Fibroblast of lung (primary cell): Measurements from ENCODE around the gene ATP6V0B. TPM values are rescaled to one million over a fixed set of nuclear protein-coding genes. Genes with fewer than 3 reads are reported as not detected.

Experiments used
- DNase-seq, 2 donors: peaks; one replicate each; pipeline versions ENCODE4 v3.0.0 to v3.0.0-alpha.2; 2010; ENCODE audit warnings: low read depth in 2 of 2
- H2AFZ ChIP-seq: 2 replicates; pipeline ENCODE4 v1.5.1; 2012; ENCODE audit warnings: low read length, control low read depth, inconsistent platforms
- H3K27ac ChIP-seq: 2 replicates; pipeline ENCODE4 v1.5.1; 2011; ENCODE audit warnings: low read length, control low read depth; ENCODE audit not compliant: insufficient read depth
- H3K27me3 ChIP-seq: 2 replicates; pipeline ENCODE4 v1.5.1; 2011; ENCODE audit warnings: mild to moderate bottlenecking, low read length; ENCODE audit not compliant: control insufficient read depth, insufficient read depth
- H3K36me3 ChIP-seq: 2 replicates; pipeline ENCODE4 v1.5.1; 2011; ENCODE audit warnings: low read length; ENCODE audit not compliant: control insufficient read depth, insufficient read depth
- H3K4me1 ChIP-seq: 2 replicates; pipeline ENCODE4 v1.5.1; 2011; ENCODE audit warnings: low read length; ENCODE audit not compliant: control insufficient read depth, insufficient read depth; ENCODE audit errors: extremely low read depth
- H3K4me2 ChIP-seq: 2 replicates; pipeline ENCODE4 v1.5.1; 2011; ENCODE audit warnings: low read length, control low read depth; ENCODE audit not compliant: insufficient read depth; ENCODE audit errors: extremely low read depth
- H3K4me3 ChIP-seq, 4 experiments: fragments of 200-600 bp in 1 of 4; sonication (generic) in 1 of 4; replicated peaks in 1 of 4; 2 replicates each; pipeline ENCODE4 v1.5.1; 2011 to 2016; ENCODE audit warnings: low read length in 4 of 4, low read depth in 3 of 4, mild to moderate bottlenecking in 3 of 4, control low read depth in 2 of 4, inconsistent platforms in 1 of 4, mixed read lengths in 1 of 4; ENCODE audit not compliant: insufficient read depth in 1 of 4; ENCODE audit errors: control extremely low read depth in 1 of 4
- H3K79me2 ChIP-seq: 2 replicates; pipeline ENCODE4 v1.5.1; 2012; ENCODE audit warnings: mild to moderate bottlenecking, low read length, inconsistent platforms; ENCODE audit not compliant: control insufficient read depth, insufficient read depth
- H3K9ac ChIP-seq: 2 replicates; pipeline ENCODE4 v1.5.1; 2011; ENCODE audit warnings: mild to moderate bottlenecking, low read length, control low read depth; ENCODE audit not compliant: insufficient read depth
- H3K9me3 ChIP-seq: 2 replicates; pipeline ENCODE4 v1.5.1; 2012; ENCODE audit warnings: low read depth, low read length; ENCODE audit not compliant: control insufficient read depth, insufficient read depth
- H4K20me1 ChIP-seq: 2 replicates; pipeline ENCODE4 v1.5.1; 2011; ENCODE audit warnings: low read length; ENCODE audit not compliant: control insufficient read depth, insufficient read depth; ENCODE audit errors: extremely low read depth
- EZH2 ChIP-seq: IDR thresholded peaks from 2 replicates; pipeline ENCODE4 v1.5.1; 2012; ENCODE audit warnings: low read length, control low read depth, mild to moderate bottlenecking; ENCODE audit errors: missing control alignments
- polyA plus RNA-seq, 2 donors: library from polyadenylated mRNA; depleted of rRNA in 1 of 2; stranded (reverse) in 1 of 2; unstranded in 1 of 2; fragments of >200 nt; gene quantifications; 2 replicates each; pipeline ENCODE4 v1.2.1, GENCODE V29; 2011 to 2012; ENCODE audit warnings: missing spikeins in 1 of 2
- total RNA-seq: library from RNA; depleted of rRNA; stranded (reverse); fragments of >200 nt; gene quantifications from 2 replicates; pipeline ENCODE4 v1.2.1, GENCODE V29; 2014
- TF ChIP-seq, protein P1 (sequence below), 2 donors: IDR thresholded peaks in 1 of 2; conservative IDR thresholded peaks in 1 of 2; 1 replicate in 1 of 2; 2 replicates in 1 of 2; pipeline ENCODE4 v1.5.1; 2011 to 2012; ENCODE audit warnings: low read length in 2 of 2, control low read depth in 1 of 2, inconsistent platforms in 1 of 2, low read depth in 1 of 2, mild to moderate bottlenecking in 1 of 2

ATP6V0B gene
- total and polyA plus RNA-seq, 2 donors (not counting 1 experiment from before 2014, with no cell fraction given): 83.5 to 121 TPM

DNA sequence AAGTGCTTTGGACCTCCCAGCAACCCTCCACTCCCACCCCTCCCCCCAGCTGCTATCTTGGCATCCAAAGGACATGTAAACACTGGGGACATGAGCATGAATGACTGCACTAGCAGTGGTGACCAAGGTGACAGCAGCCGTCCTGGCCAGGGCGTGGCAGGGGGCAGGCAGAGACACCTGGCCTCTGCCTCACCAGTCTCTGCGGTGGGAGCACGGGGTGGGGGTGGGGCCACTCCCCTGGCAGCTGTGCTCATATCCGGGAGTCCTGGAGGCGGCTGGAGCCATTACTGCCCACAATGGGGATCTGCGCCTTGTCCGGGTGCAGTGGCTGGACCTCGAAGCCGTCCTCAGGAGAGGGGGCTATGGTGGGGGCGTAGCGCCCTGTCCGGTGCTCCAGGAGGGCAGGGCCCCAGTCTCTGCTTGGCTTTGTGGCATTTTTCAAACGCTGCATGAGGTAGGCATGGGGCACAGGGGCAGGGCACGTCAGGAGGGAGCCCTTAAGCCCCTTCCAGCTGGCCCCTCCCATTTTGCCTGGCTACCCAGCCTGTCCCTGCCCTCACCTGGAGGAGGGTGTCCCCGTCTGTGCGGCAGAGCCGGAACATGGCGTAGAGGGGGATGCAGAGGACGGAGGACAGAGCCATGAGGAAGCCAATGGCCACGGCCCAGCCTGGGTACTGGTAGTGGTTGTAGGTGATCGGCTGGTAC lies 22.7 kb downstream of the ATP6V0B start:
- no peak overlapping the region for H3K27ac ChIP-seq
- H3K79me2 ChIP-seq: no peaks in the 10 kb centered on the region
- no peaks in the 10 kb centered on the region for H4K20me1 ChIP-seq
- no peak overlapping the region for H2AFZ ChIP-seq
- no peaks in the 10 kb centered on the region for H3K27me3 ChIP-seq
- no peaks in the 10 kb centered on the region for H3K36me3 ChIP-seq
- H3K9me3 ChIP-seq: no peaks in the 10 kb centered on the region
- TF ChIP-seq, protein P1, sequence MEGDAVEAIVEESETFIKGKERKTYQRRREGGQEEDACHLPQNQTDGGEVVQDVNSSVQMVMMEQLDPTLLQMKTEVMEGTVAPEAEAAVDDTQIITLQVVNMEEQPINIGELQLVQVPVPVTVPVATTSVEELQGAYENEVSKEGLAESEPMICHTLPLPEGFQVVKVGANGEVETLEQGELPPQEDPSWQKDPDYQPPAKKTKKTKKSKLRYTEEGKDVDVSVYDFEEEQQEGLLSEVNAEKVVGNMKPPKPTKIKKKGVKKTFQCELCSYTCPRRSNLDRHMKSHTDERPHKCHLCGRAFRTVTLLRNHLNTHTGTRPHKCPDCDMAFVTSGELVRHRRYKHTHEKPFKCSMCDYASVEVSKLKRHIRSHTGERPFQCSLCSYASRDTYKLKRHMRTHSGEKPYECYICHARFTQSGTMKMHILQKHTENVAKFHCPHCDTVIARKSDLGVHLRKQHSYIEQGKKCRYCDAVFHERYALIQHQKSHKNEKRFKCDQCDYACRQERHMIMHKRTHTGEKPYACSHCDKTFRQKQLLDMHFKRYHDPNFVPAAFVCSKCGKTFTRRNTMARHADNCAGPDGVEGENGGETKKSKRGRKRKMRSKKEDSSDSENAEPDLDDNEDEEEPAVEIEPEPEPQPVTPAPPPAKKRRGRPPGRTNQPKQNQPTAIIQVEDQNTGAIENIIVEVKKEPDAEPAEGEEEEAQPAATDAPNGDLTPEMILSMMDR (conservative IDR thresholded peaks at IDR 0.05 in 1 of 2, IDR thresholded peaks at IDR 0.05 in 1 of 2; ENCODE audit: low read depth in 1 of 2, low read length in 2 of 2): no peak
- TF ChIP-seq EZH2: no peak
- no peak overlapping the region for H3K9ac ChIP-seq
- H3K4me3 ChIP-seq: no peak overlapping the region
- H3K4me1 ChIP-seq: no peaks in the 10 kb centered on the region
- DNase-seq: no peak
- H3K4me2 ChIP-seq: no peak overlapping the region

DNA sequence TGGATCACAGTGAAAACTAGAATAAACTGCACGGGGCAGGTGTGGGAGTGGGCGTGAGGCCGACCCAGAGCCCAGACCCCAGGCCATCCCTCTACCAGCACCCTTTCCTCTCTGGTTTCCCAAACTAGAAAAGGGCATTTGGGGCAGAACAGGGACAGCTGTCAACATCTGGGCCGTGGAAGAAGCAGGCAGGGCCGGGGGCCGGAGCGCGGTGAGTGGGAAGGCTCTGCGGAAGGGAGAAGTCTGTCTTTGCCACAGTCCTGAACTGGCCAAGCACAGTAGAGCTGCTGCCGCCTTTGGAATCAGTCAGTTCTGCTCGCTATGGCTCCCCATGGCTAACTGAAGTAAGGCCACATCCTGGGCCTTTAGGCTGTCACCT lies 23.2 kb downstream of the ATP6V0B start:
- Histone ChIP-seq H3K79me2 (no peaks in the 10 kb centered on the region), H3K9me3 (no peaks in the 10 kb centered on the region), H4K20me1 (no peaks in the 10 kb centered on the region), H2AFZ (no peak overlapping the region), H3K27me3 (no peaks in the 10 kb centered on the region), H3K27ac (no peak overlapping the region), H3K36me3 (no peaks in the 10 kb centered on the region), H3K9ac (no peak overlapping the region), H3K4me3 (no peak overlapping the region), H3K4me1 (no peaks in the 10 kb centered on the region), H3K4me2 (no peak overlapping the region)
- TF ChIP-seq, protein P1 (conservative IDR thresholded peaks at IDR 0.05 in 1 of 2, IDR thresholded peaks at IDR 0.05 in 1 of 2; ENCODE audit: low read depth in 1 of 2, low read length in 2 of 2): no peak
- TF ChIP-seq EZH2: no peak
- DNase-seq: no peak

DNA sequence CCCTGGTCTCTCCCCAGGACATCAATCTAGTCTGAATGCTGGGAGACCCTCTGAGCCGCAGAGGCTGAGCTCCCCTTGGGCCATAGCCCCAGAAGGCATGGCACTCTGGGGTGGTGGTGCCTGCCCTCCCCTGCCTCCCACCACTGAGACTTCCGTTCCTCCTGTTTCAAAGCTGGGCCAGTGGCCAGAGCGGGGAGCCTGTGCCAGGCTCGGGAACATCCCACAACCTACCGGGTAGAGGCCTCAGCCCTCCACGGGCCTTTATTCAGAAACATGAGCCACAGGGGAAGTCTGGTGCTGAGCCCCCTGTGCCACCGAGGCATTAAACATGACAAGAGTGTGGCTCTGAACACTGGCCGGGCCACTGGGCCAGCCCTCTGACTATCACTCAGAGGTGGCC lies 24.7 kb downstream of the ATP6V0B start:
- Histone ChIP-seq H3K9me3 (no peaks in the 10 kb centered on the region), H3K27me3 (no peaks in the 10 kb centered on the region), H3K4me1 (no peaks in the 10 kb centered on the region), H4K20me1 (no peaks in the 10 kb centered on the region), H3K36me3 (no peaks in the 10 kb centered on the region), H3K4me3 (no peak overlapping the region), H3K4me2 (no peak overlapping the region), H3K79me2 (no peaks in the 10 kb centered on the region), H2AFZ (no peak overlapping the region), H3K9ac (no peak overlapping the region), H3K27ac (no peak overlapping the region)
- no peak for DNase-seq
- TF ChIP-seq EZH2: no peak
- TF ChIP-seq, protein P1 (conservative IDR thresholded peaks at IDR 0.05 in 1 of 2, IDR thresholded peaks at IDR 0.05 in 1 of 2; ENCODE audit: low read depth in 1 of 2, low read length in 2 of 2): no peak
